Stimulated activated CD4-positive, alpha-beta T cell treated with anti-CD3 and anti-CD28 coated beads, Interleukin-12 subunit alpha, Interleukin-12 subunit beta, amount 100 ng/mL, for 48 hours (primary cell): ENCODE results near the gene CNBD2.
"Not testable (repeated sequence)": the region's sequence is repeated elsewhere in the genome, so short reads cannot be mapped to it uniquely, and the experiment has no call there.

ENCODE experiments used
- DNase-seq, 3 donors: peaks; one replicate each; pipeline ENCODE4 v3.0.0-alpha.2; 2020; ENCODE audit warnings: low read depth in 2 of 3, low spot score in 1 of 3

CNBD2 gene

DNA sequence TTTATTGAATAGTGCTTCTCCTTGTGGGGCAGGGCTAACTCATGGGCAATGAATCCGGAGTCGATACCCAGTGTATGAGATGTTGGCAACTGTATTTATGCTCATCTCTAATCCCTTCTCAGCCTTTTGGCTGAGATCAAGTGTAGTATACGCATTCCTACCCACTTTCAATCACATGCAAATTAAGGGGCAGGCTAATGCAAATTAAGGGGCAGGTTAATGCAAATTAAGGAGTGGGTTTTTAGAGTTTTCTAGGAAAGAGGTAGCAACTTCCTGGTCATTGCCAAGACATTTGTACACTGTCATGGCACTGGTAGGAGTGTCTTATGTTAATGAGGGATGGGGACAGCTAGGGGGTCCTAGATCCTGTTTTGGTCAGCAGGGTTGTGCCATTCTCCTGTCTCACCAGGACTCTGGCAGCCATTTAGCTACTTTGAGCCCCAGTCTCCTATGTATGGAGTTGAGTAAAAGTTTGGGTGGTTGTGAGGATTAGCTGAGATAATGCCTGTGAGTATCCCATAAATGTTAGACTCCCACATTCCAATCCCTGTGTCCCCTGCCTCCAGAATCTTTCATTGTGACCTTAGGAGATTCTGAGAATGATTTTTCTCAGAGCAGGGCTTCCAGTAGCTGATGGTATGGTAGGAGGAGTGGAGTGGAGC, at the start of gene CNBD2:
Gene CNBD2 (plus strand): TSS at position 612 of the 662 bp plus-strand sequence. CDS start 173 bp downstream, outside the sequence.
- no peak for DNase-seq

DNA sequence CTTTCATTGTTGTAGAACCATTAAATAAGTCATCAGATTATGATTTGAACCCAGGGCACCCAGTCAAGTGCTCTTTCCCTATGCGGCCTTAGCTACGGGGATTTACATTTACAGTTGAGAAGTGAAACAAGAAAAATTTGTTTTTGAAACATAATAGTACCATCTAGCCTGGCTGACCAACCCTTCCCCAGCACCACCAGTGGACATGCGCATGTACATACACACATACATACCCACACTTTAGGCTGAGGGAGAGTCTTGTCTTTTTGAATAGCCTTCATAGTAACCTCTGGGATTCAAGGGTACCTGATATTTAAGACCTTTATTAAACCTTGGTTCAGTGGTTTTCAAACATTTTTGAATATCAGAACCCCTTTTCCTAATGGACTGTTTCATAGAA, 47.9 kb upstream of the CNBD2 start:
- DNase-seq: no peak

DNA sequence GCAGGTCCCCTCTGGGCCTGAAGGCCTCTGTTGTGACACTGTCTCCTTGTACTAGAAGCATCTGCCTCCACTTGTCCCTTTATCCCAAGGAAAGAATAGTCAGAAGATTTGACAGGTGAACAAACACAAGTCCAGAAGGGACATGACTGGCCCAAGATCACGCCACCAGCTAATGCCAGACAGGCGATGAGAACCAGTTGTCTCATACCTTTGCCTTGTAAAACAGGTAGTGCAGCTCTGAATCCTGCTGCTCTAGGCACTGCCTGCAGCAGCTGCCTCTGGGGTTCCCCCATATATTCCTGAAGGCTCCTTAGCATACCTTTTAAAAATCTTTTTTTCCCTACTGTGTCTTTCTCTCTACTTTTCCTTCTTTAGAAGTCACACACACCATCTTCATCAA, 39.1 kb upstream of the CNBD2 start:
- no peak for DNase-seq

DNA sequence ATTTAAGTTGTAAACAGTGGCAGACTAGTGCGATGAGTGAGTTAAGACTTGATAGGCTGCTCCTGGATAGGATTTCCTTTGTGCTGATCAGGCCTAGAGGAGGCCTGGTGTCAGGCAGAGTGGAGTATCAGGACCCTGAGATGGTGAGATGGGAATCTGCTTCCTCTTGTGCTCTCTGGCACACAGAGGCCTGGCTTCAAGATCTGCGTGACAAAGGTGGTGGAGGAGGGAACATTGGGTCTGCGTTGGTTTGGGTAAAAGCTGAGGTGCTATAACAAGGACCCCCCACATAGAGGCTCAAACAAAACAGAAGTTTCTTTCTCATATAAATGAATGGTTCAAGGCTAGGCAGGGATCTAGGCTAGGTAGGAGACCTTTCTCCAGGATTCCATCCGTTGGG, 34.3 kb upstream of the CNBD2 start:
- no peak for DNase-seq

DNA sequence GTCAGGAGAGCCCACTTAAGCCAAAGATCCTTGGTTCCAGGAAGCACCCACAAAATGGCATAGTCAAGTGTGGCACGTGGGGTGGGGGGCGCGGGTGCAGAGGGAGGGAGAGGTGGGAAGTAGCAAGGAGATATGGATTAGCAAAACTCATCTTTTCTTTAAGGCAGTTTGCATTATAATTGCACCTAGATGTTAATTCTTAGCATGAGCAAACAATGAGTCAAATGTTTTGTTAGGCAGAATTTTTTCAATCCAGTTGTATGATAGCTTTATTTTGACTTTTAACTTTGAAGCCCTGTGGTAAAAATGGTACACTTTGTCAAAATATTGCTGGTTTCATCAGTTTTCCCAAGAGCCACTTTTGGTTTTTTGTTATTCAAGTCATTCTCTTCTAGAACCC, 29.1 kb upstream of the CNBD2 start:
- DNase-seq: no peak

DNA sequence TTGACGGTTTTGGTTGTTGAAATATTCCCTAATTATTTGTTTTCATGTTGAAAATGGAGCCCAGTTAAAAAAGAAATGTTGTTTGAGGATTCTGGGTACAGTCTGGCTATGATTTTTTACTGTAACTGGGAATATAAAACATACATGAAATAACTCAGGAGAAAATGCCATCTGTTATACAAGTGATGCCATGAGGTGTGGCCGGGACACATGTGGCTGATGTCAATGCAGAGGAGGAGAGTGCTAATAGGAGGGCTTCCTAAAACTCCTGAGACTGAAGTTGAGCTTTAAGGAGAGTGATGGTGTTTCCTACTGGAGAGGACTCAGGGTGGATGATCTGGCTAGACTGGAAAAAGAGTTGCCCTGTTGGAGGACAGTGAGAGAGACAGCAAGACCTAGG, 26.8 kb upstream of the CNBD2 start:
- DNase-seq: no peak

DNA sequence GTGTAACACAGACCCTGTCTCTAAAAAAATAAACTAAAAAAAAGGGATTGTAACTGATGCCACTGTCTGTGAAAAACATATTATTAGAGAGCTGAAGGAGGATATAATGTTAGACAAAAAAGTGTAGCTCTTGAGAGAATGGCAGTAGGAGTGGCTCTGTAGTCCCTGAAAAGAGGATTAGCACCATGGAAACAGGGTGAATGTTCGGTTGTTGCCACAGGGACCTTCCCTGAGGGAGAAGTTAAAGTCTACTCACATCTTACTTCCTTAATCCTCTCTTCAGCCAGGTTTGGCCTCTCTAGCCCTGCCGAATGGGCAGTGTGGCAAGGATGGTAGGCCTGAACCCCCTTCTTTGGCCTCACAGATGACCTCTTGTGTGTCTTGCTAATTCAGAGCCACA, 26.1 kb upstream of the CNBD2 start:
- DNase-seq: no peak

DNA sequence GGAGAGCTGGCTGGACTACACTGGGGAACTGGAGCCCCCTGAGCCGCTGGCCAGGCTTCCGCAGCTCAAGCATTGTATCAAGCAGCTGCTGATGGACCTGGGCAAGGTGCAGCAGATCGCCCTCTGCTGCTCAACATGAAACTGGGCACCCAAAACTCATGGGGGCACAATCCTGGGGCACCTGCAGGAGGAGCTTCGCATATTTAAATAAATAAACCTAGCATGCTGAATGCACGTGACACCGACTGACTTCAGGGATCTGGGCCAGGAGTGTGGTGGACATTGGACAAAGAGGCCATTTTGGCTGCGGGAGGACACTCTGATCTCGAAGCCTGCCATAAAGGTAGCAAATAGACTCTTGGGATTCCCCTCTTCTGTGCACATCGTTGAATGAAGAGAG, 20.9 kb upstream of the CNBD2 start:
- no peak for DNase-seq

DNA sequence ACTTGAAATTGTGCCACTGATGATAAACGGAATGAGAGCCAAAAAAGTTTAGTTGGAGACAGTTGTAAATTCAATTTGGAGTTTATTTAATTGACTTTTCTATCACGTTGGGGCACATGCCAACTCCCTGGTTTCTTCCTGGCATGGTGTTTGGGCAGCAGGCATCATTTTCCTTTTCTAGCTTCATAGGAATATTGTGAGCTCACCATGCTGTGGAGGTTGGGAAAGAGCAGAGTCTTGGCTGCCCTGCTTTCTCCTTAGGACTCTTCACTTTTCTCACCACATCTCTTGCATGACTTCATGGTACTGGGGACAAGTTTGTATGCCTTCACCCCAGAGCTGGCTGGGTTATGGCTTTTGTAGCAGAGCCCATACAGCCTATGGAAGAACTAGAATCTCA, 20.5 kb upstream of the CNBD2 start:
- no peak for DNase-seq

DNA sequence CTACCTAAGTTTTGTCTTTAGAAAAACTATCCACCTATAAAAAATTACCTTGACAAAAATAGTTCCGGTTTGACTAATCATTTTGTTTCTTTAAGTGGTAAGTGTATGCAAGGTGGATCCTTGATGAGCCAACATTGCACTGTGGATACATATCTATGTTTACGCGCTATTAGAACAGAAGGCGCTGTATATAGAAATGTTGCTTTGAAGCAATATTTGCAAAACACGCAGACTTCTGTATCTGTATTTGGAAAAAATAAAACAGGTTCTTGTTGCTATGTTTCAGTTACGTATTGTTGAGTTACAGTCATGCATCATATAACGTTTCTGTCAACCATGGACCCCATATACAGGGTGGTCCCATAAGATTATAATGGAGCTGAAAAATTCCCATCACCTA, 18.3 kb upstream of the CNBD2 start:
- DNase-seq: no peak

DNA sequence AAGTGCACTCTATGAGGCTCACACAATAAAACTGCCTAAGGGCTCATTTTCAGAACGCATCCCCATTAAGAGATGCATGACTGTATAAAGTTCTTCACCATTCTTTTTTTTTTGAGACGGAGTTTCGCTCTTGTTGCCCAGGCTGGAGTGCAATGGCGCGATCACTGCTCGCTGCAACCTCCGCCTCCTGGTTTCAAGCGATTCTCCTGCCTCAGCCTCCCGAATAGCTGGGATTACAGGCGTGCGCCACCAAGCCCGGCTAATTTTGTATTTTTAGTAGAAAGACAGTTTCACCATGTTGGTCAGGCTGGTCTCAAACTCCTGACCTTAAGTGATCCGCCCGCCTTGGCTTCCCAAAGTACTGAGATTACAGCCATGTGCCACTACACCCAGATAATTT, 16.3 kb upstream of the CNBD2 start:
- not testable (repeated sequence) for DNase-seq

DNA sequence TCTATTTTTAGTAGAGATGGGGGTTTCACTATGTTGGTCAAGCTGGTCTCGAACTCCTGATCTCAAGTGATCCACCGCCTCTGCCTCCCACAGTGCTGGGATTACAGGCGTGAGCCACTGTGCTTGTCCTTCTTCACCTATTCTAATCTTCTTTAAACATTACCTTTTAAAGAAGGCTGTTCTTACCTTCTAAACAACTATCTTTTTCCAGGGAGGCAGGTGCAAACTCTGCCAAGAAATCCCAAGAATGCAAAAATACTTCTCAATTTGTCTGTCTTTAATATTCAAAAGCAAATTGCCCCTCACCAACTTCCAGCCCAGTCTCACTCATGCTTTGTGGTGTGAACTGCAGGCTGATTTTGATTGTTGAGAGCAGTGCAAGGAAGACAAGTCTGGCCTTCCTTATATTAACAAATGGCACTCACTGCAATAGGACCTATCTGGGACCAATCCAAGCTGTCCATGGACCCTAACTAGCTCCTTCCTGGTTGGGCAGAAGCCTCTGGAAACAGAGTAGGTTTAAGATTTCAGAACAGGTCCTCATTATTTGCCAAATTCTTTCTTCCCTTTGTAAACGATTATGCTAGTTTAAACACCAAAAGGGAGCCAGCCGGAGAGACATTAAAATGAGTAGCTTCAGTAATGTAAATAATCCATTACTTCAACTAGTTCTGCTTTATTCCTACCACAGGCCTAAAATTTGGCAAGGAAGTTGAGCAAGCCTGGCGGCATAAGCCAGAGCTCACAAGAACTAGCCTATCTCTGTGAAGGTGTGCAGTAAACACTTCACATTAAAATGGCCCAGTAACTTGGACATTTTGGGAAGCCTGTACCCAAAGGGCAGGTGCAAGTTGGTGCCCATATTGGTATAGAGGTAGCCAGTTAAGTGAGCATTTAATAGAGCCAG, 15.7 kb upstream of the CNBD2 start:
- no peak for DNase-seq

DNA sequence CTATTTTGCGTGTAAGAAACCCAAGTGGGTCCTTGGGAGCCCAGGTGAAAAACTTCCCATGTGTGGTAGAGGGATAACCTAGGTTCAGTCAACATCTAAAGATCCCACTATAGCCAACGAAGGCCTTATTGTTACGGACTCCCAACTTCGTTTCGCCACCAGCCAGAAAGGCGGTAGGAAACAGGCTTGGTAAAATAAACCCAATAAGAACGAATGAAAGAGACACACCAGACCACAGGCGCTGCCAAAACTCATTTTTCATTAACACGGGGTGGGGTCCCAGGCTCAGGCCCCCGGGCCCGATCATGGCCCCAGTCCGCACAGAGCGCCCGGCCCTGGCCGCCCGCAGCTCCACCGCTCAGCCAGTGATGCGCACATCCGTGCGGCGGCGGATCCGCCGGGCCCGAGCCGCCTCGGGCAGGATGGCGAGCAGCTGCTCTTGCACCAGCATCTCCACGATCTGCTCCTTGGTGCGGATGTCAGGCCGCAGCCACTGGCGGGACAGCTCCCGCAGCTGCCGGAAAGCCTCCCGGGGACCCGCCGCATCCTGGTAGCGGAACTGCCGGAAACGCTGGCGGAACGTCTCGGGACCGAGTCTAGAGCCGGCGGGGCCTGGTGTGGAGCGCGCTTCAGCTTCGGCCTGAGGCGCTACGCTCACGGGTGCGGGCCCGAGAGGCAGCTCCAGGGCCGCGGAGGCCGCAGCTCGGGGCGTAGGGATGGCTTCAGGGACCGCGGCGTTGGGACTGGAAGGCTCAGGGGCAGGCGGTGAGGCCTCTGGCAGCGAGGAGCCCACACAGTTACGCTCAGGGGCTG, 14.8 kb upstream of the CNBD2 start:
- peak; percentile 44 to 61 (median 57) for DNase-seq

DNA sequence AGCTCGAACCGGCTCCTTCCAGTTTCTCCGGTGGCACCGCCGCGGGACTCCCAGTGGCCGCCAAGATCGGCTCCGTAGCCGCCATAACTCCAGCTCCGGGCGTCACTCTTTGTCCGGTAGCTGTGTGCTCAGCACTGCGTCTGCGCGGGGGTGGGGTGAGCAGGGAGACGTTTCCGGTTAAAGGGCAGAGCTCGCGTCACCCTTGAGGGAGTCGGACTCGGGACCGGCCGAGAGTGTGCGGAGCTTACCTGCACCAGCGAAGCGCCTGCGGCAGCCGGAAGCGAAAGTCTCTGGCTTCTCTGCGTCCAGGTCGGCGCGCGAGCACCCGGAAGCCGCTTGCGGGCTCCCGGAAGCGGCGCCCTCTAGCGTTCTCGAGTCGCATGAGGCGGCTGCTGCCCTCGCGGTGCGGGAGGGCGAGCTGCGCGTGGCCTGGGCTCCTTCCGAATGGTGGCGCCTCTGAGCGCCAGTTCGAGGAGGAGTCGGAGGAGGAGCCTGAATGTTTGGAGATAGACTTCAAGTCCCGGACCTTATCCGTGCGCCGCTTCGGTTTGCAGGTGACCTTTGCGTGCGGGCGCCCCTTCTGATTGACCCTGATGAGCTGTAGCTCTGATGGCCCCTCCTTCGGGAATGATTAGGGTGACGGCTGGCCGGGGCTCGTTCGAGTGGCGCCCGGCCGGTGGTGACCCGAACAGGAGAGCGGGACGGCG, 14.0 kb upstream of the CNBD2 start, which contains the start of gene SCAND1:
Gene SCAND1 (minus strand): TSS at position 303 of the 707 bp plus-strand sequence. CDS start 218 bp downstream, at position 85.
- DNase-seq: peak; percentile 91 to 97 (median 97)

DNA sequence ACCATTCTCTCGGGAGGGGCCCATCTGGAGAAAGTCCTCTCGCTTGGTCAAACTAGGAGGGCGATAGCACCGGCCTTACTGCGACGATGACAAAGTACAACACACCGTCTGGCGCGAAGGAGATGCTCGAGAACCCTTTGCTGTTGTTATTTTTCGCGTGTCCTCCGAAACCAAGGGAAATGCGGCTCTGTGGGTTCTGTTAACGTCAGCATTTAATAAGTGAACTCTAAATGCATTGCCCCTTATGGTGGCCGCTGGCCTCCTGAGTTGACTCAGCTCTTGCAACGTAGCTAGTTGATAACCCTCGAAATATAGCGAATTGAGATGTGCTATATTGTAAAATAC, 13.5 kb upstream of the CNBD2 start:
- DNase-seq: peak in 1 of 3 donors; percentile 9

DNA sequence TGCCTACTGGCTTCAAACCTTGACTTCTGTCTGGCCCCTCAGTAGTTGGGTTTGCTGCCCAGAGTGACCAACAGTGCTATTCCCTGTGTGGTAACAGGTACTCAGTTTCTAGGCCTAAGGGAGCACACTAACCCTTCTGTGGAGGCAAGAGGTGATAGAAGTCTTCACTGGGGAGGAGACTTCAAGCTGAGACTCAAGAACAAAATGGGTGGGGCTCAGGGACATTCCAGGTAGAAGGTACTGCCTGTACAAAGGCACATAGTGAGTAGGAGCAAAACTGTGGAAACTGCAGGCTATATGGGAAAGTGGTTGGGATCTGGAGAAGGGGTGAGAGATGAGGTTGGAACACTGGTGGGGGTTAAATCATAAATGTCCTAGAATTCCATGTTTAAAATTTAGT, 11.8 kb upstream of the CNBD2 start:
- DNase-seq: no peak

DNA sequence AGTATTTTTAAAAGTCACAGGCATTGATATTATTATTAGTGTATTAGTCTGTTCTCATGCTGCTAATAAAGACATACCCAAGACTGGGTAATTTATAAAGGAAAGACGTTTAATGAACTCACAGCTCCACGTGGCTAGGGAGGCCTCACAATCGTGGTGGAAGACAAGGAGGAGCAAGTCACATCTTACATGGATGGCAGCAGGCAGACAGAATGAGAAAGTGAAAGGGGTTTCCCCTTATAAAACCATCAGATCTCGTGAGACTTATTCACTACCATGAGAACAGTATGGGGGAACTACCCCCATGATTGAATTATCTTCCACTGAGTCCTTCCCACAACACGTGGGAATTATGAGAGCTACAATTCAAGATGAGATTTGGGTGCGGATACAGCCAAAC, 9.1 kb upstream of the CNBD2 start:
- not testable (repeated sequence) for DNase-seq

DNA sequence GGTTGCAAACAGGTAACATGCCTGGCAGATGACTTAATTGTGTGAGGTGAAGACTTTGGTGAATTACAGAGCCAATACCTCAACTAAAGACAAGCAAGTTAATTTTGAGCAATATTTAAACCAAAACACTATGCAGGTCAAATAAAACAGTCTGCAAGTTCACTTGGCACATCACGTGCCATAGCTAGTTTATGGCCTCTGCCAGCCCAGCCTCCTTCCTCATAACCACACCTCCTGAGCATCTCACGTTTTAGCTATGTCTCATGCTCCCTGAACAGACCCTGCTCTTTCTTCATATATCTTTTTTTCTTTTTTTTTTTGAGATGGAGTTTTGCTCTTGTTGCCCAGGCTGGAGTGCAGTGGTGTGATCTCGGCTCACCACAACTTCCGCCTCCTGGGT, 4.5 kb upstream of the CNBD2 start:
- DNase-seq: no peak

DNA sequence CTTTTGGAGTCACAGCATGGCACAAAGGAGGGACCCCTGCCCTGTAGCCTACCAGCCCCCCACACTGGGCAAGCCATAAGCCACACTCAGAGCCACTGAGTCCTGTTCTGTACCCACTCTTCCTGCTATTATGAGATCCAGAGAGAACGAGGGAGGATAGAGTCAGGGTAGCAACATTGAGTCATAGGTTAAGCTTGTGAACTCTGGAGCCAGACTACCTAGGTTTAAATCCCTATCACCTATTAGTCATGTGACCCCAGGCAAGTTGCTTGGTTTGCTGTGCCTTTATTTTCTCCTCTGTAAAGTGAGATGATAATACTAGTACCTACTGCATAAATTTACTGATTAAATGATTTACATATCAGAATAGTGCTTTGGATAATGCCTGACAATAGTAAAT, 540 bp downstream of the CNBD2 start:
- no peak for DNase-seq

DNA sequence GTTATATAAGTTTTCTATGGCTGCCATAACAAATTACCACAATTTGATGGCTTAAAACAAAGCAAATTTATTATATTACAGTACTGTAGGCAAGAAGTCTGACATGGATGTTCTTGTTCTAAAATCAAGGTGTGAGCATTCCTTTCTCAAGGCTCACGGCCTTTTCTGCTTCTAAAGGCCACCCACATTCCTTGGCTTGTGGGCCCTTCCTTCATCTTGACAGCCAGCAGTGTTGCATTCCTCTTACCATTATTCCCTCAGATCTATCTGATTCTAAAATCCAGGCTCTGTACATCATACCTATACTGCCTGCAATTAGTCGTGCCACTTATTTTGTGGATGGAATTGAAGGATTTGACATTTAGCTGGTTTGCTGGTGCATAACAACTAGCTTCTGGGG, 3.6 kb downstream of the CNBD2 start:
- no peak for DNase-seq

DNA sequence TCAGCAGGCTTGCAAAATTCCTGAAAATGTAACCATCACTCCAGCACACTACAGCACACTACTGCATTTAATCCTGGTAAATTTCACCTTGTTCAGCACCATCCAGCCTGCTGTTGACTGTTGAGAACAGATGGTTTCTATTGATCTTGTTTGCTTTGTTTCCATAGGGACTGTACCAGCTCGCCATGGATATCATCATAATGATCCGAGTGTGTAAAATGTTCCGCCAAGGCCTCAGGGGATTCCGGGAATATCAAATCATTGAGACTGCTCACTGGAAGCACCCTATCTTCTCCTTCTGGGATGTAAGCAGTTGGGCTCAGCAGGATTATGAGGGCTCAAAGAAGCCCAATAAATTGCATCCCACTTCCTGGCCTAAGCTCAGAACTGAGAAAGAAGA, 4.1 kb downstream of the CNBD2 start:
- no peak for DNase-seq
